GM15510 (cell line): ENCODE measurements around the gene DUOX1.

Experiments
- POLR2A ChIP-seq: IDR thresholded peaks from 3 replicates; pipeline ENCODE4 v1.6.1; 2011; ENCODE audit warnings: borderline replicate concordance; ENCODE audit not compliant: insufficient read length; ENCODE audit errors: extremely low read depth

Gene DUOX1

GRCh38 chr15:45102226-45102625 is 27.6 kb upstream of the DUOX1 start:
- no peak for TF ChIP-seq POLR2A

- TF ChIP-seq POLR2A, result no peak
Measured at GRCh38 chr15:45105586-45105985, 24.2 kb upstream of the DUOX1 start.

- TF ChIP-seq POLR2A, result no peak
Measured at GRCh38 chr15:45106002-45106790, 23.6 kb upstream of the DUOX1 start.

- no peak for TF ChIP-seq POLR2A
Measured at GRCh38 chr15:45107941-45108630, 21.7 kb upstream of the DUOX1 start.

GRCh38 chr15:45110256-45110820 is 19.5 kb upstream of the DUOX1 start:
- no peak for TF ChIP-seq POLR2A

GRCh38 chr15:45111390-45112142 is 18.2 kb upstream of the DUOX1 start:
- TF ChIP-seq POLR2A, result no peak

GRCh38 chr15:45112143-45112590 is 17.6 kb upstream of the DUOX1 start:
- TF ChIP-seq POLR2A, result no peak

- TF ChIP-seq POLR2A, result no peak
Measured at GRCh38 chr15:45112591-45113379, 17.0 kb upstream of the DUOX1 start.

GRCh38 chr15:45113380-45113990 is 16.3 kb upstream of the DUOX1 start:
- TF ChIP-seq POLR2A, result no peak

- no peak for TF ChIP-seq POLR2A
Measured at GRCh38 chr15:45114076-45114750, 15.6 kb upstream of the DUOX1 start, which contains the start of the genes DUOX2 and DUOXA2. DUOX2 (minus strand) TSS chr15:45114172; CDS start chr15:45113411, 761 bp downstream. DUOXA2 (plus strand) TSS chr15:45114326; CDS start chr15:45114606, 280 bp downstream.

- no peak for TF ChIP-seq POLR2A
Measured at GRCh38 chr15:45114751-45115085, 15.1 kb upstream of the DUOX1 start.

- no peak for TF ChIP-seq POLR2A
Measured at GRCh38 chr15:45115312-45115820, 14.4 kb upstream of the DUOX1 start.

GRCh38 chr15:45116006-45116481 is 13.8 kb upstream of the DUOX1 start:
- no peak for TF ChIP-seq POLR2A
